ENCODE results near the gene CCDC57. TPM values are rescaled to one million over a fixed set of nuclear protein-coding genes. Genes with fewer than 3 reads are reported as not detected.
A peak's percentile ranks its signal among the peaks of the same experiment; 100 is the strongest.

Gene CCDC57
- total and polyA plus RNA-seq, 2 of the 4 experiments (the other 2 are of a cell fraction), result 7.3 to 31.3 TPM

DNA sequence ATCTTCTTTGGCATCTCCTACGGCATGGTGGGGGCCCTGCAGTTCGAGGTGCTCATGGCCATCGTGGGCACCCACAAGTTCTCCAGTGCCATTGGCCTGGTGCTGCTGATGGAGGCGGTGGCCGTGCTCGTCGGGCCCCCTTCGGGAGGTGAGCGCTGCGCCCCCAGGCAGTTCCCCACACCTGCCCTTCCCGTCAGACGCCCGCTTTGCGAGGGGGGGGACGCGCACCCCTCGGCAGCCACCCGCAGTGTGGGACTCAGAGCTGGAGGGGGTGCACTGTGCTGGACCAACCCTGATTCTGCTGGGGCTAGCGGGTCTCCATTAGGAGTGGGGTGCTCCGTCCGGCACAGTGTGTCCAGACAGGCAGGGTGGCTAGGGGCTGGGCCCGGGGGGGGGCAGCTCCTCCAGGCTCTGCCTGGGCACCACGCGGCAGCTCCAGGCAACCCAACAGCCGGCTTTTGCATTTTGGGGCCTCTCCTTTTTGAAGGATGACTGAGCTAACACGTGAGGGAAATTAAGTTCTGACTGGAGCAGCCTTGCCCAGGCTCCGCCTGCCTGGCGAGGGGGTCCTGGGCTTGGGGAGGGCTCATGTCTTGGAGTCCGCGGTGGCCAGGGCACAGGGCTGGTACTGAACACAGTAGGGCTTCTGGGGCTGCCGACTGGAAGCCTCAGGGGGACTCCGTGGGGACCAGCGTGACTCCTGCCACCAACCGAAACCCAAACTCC is 25.3 kb upstream of the CCDC57 start:
- Histone ChIP-seq H3K18ac (ENCODE audit: low read depth, low read length) (no peak overlapping the region), H3K4me1 (ENCODE audit: control insufficient read depth, insufficient read depth, low read length) (peaks cover 64% of the 10 kb centered on the region), H2AK9ac (replicated peaks; ENCODE audit: low read depth, low read length, poor library complexity) (peak overlapping the region; percentile 84), H2BK15ac (ENCODE audit: low read depth, low read length) (no peak overlapping the region), H3K79me1 (ENCODE audit: low read depth in 1 of 2, low read length in 2 of 2) (peaks cover 15 to 84% of the 10 kb centered on the region in 2 experiments; a peak in 3 of 4 replicates), H3K36me3 (ENCODE audit: control insufficient read depth, insufficient read depth, low read length) (peaks cover 66% of the 10 kb centered on the region), H3K27me3 (ENCODE audit: control insufficient read depth, insufficient read depth, low read length) (no peaks in the 10 kb centered on the region), H3K27ac (ENCODE audit: insufficient read depth, low read length) (peak overlapping the region; percentile 13; the same call in 1 of the 2 replicates), H2BK120ac (ENCODE audit: low read depth, low read length) (no peak overlapping the region), H2AK5ac (ENCODE audit: low read depth, low read length) (no peak overlapping the region), H4K5ac (ENCODE audit: low read depth, low read length) (no peak overlapping the region), H3K4me2 (ENCODE audit: low read depth, low read length) (no peak overlapping the region), H3K14ac (replicated peaks; ENCODE audit: low read depth, low read length) (no peak overlapping the region), H3K9ac (ENCODE audit: low read depth, low read length) (no peak overlapping the region), H2AFZ (replicated peaks; ENCODE audit: low read length, poor library complexity) (peak overlapping the region; percentile 24), H4K8ac (ENCODE audit: low read depth in 2 of 2, low read length in 2 of 2) (no peak overlapping the region), H4K20me1 (ENCODE audit: insufficient read depth, low read length) (peaks cover 100% of the 10 kb centered on the region), H2BK5ac (ENCODE audit: low read depth, low read length, poor library complexity, severe bottlenecking) (peak overlapping the region; percentile 21), H3K56ac (ENCODE audit: extremely low read depth, insufficient read depth, low read length) (no peak overlapping the region), H3K4ac (ENCODE audit: low read depth, low read length) (no peak overlapping the region), H3K23ac (ENCODE audit: low read depth, low read length) (no peak overlapping the region), H3K9me1 (ENCODE audit: insufficient read depth, low read length) (0 out of 2 replicates have a peak, but pooled peaks cover 2% of the 10 kb centered on the region), H4K91ac (ENCODE audit: insufficient read depth, low read depth, low read length) (no peak overlapping the region), H3K9me3 (ENCODE audit: control insufficient read depth, insufficient read depth, low read length) (no peaks in the 10 kb centered on the region), H2BK20ac (ENCODE audit: low read depth, low read length) (no peak overlapping the region), H3K4me3 (ENCODE audit: insufficient read depth, low read depth, low read length) (no peak overlapping the region)
- ATAC-seq (ENCODE audit: low read depth) (no peak), DNase-seq (no peak)
- no TSS peak for BruUV-seq (replicated peaks)
- dilution Hi-C loops (cut with HindIII; ENCODE audit: low sequenced_read_pairs, unreplicated experiment), result no loop called here
- CTCF ChIA-PET, result no interaction called here
- POLR2A ChIA-PET (ENCODE audit: unreplicated experiment), result no interaction called here
- intact Hi-C loops (cut with micrococcal nuclease), result no loop called here
- in situ Hi-C loops (cut with MboI; ENCODE audit: low sequenced_read_pairs), result no loop called here
- 84% methylated on average over 11 of the region's 34 CpGs; no CpG with 5 or more reads in 1 of the 2 experiments for WGBS, 2 experiments (ENCODE audit: extremely low coverage in 2 of 2, insufficient read length in 1 of 2)
- TF ChIP-seq SMC3 (IDR thresholded peaks at IDR 0.05; ENCODE audit: low read depth, low read length) (no peak), FOS (IDR thresholded peaks at IDR 0.05; ENCODE audit: low read depth, low read length) (no peak), BHLHE40 (IDR thresholded peaks at IDR 0.05; ENCODE audit: low read depth, low read length) (no peak), MXI1 (IDR thresholded peaks at IDR 0.05; ENCODE audit: borderline replicate concordance, low read depth, low read length) (no peak), CEBPB (IDR thresholded peaks at IDR 0.05; ENCODE audit: low read depth, low read length) (no peak), MAZ (IDR thresholded peaks at IDR 0.05; ENCODE audit: borderline replicate concordance, low read depth, low read length) (no peak), RAD21 (IDR thresholded peaks at IDR 0.05; ENCODE audit: low read length) (no peak), NFE2L2 (IDR thresholded peaks at IDR 0.05; ENCODE audit: low read depth, low read length) (no peak), POLR2A (IDR thresholded peaks at IDR 0.05; ENCODE audit: low read depth, low read length) (no peak), MAFK (IDR thresholded peaks at IDR 0.05; ENCODE audit: low read depth, low read length) (no peak), RFX5 (IDR thresholded peaks at IDR 0.05; ENCODE audit: low read depth, low read length) (no peak), RCOR1 (IDR thresholded peaks at IDR 0.05; ENCODE audit: insufficient replicate concordance, low read length) (no peak), CHD1 (IDR thresholded peaks at IDR 0.05; ENCODE audit: low read depth, low read length) (no peak)
- TF ChIP-seq, protein P1, sequence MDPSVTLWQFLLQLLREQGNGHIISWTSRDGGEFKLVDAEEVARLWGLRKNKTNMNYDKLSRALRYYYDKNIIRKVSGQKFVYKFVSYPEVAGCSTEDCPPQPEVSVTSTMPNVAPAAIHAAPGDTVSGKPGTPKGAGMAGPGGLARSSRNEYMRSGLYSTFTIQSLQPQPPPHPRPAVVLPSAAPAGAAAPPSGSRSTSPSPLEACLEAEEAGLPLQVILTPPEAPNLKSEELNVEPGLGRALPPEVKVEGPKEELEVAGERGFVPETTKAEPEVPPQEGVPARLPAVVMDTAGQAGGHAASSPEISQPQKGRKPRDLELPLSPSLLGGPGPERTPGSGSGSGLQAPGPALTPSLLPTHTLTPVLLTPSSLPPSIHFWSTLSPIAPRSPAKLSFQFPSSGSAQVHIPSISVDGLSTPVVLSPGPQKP (IDR thresholded peaks at IDR 0.05; ENCODE audit: borderline replicate concordance, low read depth, low read length), result no peak
- TF ChIP-seq, protein P2, sequence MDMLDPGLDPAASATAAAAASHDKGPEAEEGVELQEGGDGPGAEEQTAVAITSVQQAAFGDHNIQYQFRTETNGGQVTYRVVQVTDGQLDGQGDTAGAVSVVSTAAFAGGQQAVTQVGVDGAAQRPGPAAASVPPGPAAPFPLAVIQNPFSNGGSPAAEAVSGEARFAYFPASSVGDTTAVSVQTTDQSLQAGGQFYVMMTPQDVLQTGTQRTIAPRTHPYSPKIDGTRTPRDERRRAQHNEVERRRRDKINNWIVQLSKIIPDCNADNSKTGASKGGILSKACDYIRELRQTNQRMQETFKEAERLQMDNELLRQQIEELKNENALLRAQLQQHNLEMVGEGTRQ (IDR thresholded peaks at IDR 0.05; ENCODE audit: low read depth, low read length), result no peak
- TF ChIP-seq, protein P3, sequence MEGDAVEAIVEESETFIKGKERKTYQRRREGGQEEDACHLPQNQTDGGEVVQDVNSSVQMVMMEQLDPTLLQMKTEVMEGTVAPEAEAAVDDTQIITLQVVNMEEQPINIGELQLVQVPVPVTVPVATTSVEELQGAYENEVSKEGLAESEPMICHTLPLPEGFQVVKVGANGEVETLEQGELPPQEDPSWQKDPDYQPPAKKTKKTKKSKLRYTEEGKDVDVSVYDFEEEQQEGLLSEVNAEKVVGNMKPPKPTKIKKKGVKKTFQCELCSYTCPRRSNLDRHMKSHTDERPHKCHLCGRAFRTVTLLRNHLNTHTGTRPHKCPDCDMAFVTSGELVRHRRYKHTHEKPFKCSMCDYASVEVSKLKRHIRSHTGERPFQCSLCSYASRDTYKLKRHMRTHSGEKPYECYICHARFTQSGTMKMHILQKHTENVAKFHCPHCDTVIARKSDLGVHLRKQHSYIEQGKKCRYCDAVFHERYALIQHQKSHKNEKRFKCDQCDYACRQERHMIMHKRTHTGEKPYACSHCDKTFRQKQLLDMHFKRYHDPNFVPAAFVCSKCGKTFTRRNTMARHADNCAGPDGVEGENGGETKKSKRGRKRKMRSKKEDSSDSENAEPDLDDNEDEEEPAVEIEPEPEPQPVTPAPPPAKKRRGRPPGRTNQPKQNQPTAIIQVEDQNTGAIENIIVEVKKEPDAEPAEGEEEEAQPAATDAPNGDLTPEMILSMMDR (conservative IDR thresholded peaks at IDR 0.05; ENCODE audit: low read depth, low read length), result no peak

All from IMR-90 (cell line).